Measurements from ENCODE around the gene URB2. TPM values are rescaled to one million over a fixed set of nuclear protein-coding genes. Genes with fewer than 3 reads are reported as not detected.
A peak's percentile ranks its signal among the peaks of the same experiment; 100 is the strongest.

URB2 gene
- total and polyA plus RNA-seq, 4 experiments from 2014 or later = 3.5 to 9.4 (median 7.9) TPM

DNA sequence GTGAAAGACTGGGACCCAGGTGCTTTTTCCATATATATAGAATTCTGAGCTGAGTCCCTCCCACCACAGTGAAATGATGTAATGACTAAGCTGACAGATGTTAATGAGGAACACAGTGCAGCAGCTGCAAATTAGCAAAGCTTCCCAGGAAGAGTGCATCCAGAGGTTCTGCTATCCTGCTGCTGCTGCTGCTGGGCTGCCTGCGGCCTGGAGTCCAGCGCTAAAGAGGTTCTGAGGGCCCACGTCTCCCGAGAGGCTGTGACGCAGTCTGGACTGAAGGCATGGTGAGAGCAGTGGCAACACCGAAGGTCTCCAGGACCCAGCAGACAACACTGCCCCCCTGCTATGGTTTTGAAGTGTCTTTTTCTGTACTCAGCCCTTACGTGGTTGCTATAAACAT, 63.9 kb downstream of the URB2 start:
- Mint-ChIP-seq H3K27ac (no peak overlapping the region), H3K36me3 (peaks cover 4 to 13% of the 10 kb centered on the region in 2 donors)
- intact Hi-C loops (cut with micrococcal nuclease) = no loop called here

GRCh38 chr1:229690662-229691061, 64.6 kb downstream of the URB2 start:
- Mint-ChIP-seq H3K36me3 (peaks cover 0 to 5% of the 10 kb centered on the region in 2 donors), H3K4me1 (peaks cover 1 to 6% (median 4%) of the 10 kb centered on the region in 4 donors), H3K27ac (no peak overlapping the region), H3K27me3 (peaks cover 0 to 18% of the 10 kb centered on the region in 2 donors), H3K4me3 (no peak overlapping the region), H3K9me3 (peaks cover 0 to 9% (median 6%) of the 10 kb centered on the region in 8 donors)
- Histone ChIP-seq H3K4me1 (ENCODE audit: insufficient read depth, low read length) (no peaks in the 10 kb centered on the region), H3K9me3 (ENCODE audit: control insufficient read depth in 1 of 2, low read length in 2 of 2) (no peaks in the 10 kb centered on the region), H3K36me3 (ENCODE audit: insufficient read depth, low read length) (no peaks in the 10 kb centered on the region), H3K4me3 (ENCODE audit: low read length in 2 of 2) (no peak overlapping the region), H3K27me3 (ENCODE audit: insufficient read depth, low read length) (no peaks in the 10 kb centered on the region), H3K27ac (ENCODE audit: low read depth, low read length) (no peak overlapping the region)
- ChIA-PET POLR2A (ENCODE audit: partially characterized antibody) (no interaction called here), CTCF (ENCODE audit: partially characterized antibody) (no interaction called here)
- DNase-seq = no peak
- intact Hi-C loops (cut with micrococcal nuclease) = no loop called here

More for the DNA sequence above, 63.9 kb downstream of the URB2 start:
- Histone ChIP-seq H3K36me3 (ENCODE audit: insufficient read depth, low read length) (no peaks in the 10 kb centered on the region), H3K4me3 (ENCODE audit: low read length in 2 of 2) (no peak overlapping the region), H3K4me1 (ENCODE audit: insufficient read depth, low read length) (no peaks in the 10 kb centered on the region), H3K27me3 (ENCODE audit: insufficient read depth, low read length) (no peaks in the 10 kb centered on the region), H3K27ac (ENCODE audit: low read depth, low read length) (no peak overlapping the region), H3K9me3 (ENCODE audit: control insufficient read depth in 1 of 2, low read length in 2 of 2) (no peaks in the 10 kb centered on the region)
- peaks cover 1 to 21% of the 10 kb centered on the region in 2 donors for H3K27me3 Mint-ChIP-seq
- ChIA-PET CTCF (ENCODE audit: partially characterized antibody) (no interaction called here), POLR2A (ENCODE audit: partially characterized antibody) (no interaction called here)
- H3K4me3 Mint-ChIP-seq = no peak overlapping the region
- DNase-seq = no peak
- H3K4me1 Mint-ChIP-seq = peaks cover 1 to 6% (median 4%) of the 10 kb centered on the region in 4 donors
- peaks cover 2 to 16% (median 13%) of the 10 kb centered on the region in 8 donors for H3K9me3 Mint-ChIP-seq

DNA sequence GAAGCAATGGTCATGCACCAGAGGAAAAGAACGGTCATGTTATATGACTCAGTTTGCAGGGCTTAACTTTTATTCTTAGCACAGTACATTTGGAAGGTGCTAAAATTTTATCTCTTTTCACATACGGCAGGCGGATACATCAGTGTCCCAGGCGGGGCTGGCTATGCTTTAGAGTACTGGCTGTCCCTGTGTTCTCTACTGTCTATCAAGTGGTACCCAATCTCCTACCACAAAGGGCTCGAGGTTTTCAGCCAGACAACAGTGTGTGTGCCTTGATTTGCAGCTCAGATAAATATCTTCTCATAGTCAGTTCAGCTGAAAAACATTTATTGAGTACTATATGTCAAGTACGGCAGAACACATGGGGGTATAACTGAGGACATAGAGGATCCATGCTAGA, 65.3 kb downstream of the URB2 start:
- ChIA-PET CTCF (ENCODE audit: partially characterized antibody) (no interaction called here), POLR2A (ENCODE audit: partially characterized antibody) (no interaction called here)
- H3K9me3 ChIP-seq (ENCODE audit: control insufficient read depth in 1 of 2, low read length in 2 of 2) = no peaks in the 10 kb centered on the region
- intact Hi-C loops (cut with micrococcal nuclease) = no loop called here
- peaks cover 0 to 3% (median 0%) of the 10 kb centered on the region in 8 donors for H3K9me3 Mint-ChIP-seq
- DNase-seq = no peak
- H3K27me3 Mint-ChIP-seq = peaks cover 0 to 17% of the 10 kb centered on the region in 2 donors
- no peak overlapping the region for H3K4me3 ChIP-seq (ENCODE audit: low read length in 2 of 2)
- H3K36me3 ChIP-seq (ENCODE audit: insufficient read depth, low read length) = no peaks in the 10 kb centered on the region
- H3K4me1 ChIP-seq (ENCODE audit: insufficient read depth, low read length) = no peaks in the 10 kb centered on the region
- peak overlapping the region in 1 of 7 donors; percentile 46 for H3K27ac Mint-ChIP-seq
- H3K4me3 Mint-ChIP-seq = peak overlapping the region in 1 of 8 donors; percentile 5
- no peaks in the 10 kb centered on the region for H3K27me3 ChIP-seq (ENCODE audit: insufficient read depth, low read length)
- H3K36me3 Mint-ChIP-seq = no peaks in the 10 kb centered on the region
- peaks cover 1 to 6% (median 4%) of the 10 kb centered on the region in 4 donors for H3K4me1 Mint-ChIP-seq
- H3K27ac ChIP-seq (ENCODE audit: low read depth, low read length) = no peak overlapping the region

- Histone ChIP-seq H3K36me3 (ENCODE audit: insufficient read depth, low read length) (no peaks in the 10 kb centered on the region), H3K9me3 (ENCODE audit: control insufficient read depth in 1 of 2, low read length in 2 of 2) (no peaks in the 10 kb centered on the region), H3K27ac (ENCODE audit: low read depth, low read length) (no peak overlapping the region), H3K27me3 (ENCODE audit: insufficient read depth, low read length) (no peaks in the 10 kb centered on the region), H3K4me1 (ENCODE audit: insufficient read depth, low read length) (no peaks in the 10 kb centered on the region), H3K4me3 (ENCODE audit: low read length in 2 of 2) (no peak overlapping the region)
- Mint-ChIP-seq H3K36me3 (no peaks in the 10 kb centered on the region), H3K27ac (peak overlapping the region in 1 of 7 donors; percentile 25), H3K4me1 (peaks cover 1 to 6% (median 4%) of the 10 kb centered on the region in 4 donors), H3K27me3 (peaks cover 0 to 20% of the 10 kb centered on the region in 2 donors), H3K9me3 (no peaks in the 10 kb centered on the region), H3K4me3 (no peak overlapping the region)
- intact Hi-C loops (cut with micrococcal nuclease) = no loop called here
- ChIA-PET CTCF (ENCODE audit: partially characterized antibody) (no interaction called here), POLR2A (ENCODE audit: partially characterized antibody) (no interaction called here)
- no peak for DNase-seq
Measured at GRCh38 chr1:229693129-229693900, 67.3 kb downstream of the URB2 start.

- Mint-ChIP-seq H3K27ac (peak overlapping the region in 1 of 7 donors; percentile 25), H3K4me1 (peaks cover 1 to 6% (median 4%) of the 10 kb centered on the region in 4 donors), H3K36me3 (no peaks in the 10 kb centered on the region), H3K27me3 (peaks cover 0 to 17% of the 10 kb centered on the region in 2 donors), H3K9me3 (no peaks in the 10 kb centered on the region), H3K4me3 (no peak overlapping the region)
- ChIA-PET POLR2A (ENCODE audit: partially characterized antibody) (no interaction called here), CTCF (ENCODE audit: partially characterized antibody) (no interaction called here)
- Histone ChIP-seq H3K4me1 (ENCODE audit: insufficient read depth, low read length) (no peaks in the 10 kb centered on the region), H3K27ac (ENCODE audit: low read depth, low read length) (no peak overlapping the region), H3K36me3 (ENCODE audit: insufficient read depth, low read length) (no peaks in the 10 kb centered on the region), H3K9me3 (ENCODE audit: control insufficient read depth in 1 of 2, low read length in 2 of 2) (no peaks in the 10 kb centered on the region), H3K27me3 (ENCODE audit: insufficient read depth, low read length) (no peaks in the 10 kb centered on the region), H3K4me3 (ENCODE audit: low read length in 2 of 2) (no peak overlapping the region)
- intact Hi-C loops (cut with micrococcal nuclease) = no loop called here
- no peak for DNase-seq
Measured at GRCh38 chr1:229694053-229694693, 68.1 kb downstream of the URB2 start.

DNA sequence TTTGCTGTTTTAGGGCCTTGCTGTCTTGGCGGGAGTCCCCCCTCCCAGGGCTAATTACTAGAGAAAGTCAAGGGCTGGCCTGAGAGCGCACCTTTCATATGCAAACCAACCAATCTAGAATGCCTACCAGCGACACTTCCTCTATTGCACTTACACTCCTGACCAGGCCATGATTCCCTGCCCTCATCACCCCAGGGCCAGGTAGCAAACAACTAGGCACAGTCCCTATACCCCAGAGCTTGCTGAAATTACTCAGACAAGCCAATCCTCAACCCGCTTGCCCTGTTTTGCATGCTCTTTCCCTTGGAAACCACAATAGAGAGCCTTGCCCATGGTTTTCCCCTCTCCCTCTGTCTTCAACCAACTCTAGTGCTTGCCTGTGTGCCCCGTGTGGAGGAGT, 70.3 kb downstream of the URB2 start:
- peaks cover 1 to 6% (median 4%) of the 10 kb centered on the region in 4 donors for H3K4me1 Mint-ChIP-seq

DNA sequence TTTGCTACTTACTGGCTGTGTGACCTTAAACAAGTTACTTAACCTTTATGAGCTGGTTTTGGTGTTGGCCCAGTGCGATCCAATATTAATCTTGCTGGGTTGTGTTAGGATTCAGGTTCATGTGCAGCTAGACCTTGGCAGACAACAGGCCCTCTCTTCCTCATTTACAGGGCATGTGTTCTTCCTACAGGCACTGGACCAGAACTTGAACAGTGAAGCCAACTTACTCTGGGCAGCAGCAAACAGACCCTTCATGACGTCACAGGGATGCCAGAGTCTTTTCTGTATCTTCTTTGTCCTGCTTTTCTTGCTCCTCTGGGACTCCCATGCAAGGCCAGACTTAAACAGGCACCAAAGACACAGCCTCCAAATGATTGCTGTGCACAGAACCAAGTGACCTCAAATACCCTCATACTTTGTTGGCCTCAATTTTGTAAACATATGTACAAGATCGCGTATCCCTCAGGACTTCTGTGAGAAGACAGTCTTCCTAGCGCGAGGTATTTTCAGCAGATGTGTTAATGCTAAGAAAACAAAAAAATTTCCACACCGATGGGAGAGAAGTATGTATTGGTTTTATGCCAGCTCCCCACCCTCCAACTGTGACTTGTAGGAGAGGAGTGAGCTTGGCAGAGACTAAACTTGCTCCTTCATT, 73.7 kb downstream of the URB2 start:
- peaks cover 0 to 9% of the 10 kb centered on the region in 2 donors for H3K27me3 Mint-ChIP-seq
- no peak overlapping the region for H3K27ac Mint-ChIP-seq
- H3K36me3 Mint-ChIP-seq = no peaks in the 10 kb centered on the region
- DNase-seq = no peak
- no peaks in the 10 kb centered on the region for H3K9me3 Mint-ChIP-seq
- Histone ChIP-seq H3K9me3 (ENCODE audit: control insufficient read depth in 1 of 2, low read length in 2 of 2) (no peaks in the 10 kb centered on the region), H3K4me1 (ENCODE audit: insufficient read depth, low read length) (no peaks in the 10 kb centered on the region), H3K4me3 (ENCODE audit: low read length in 2 of 2) (no peak overlapping the region), H3K27me3 (ENCODE audit: insufficient read depth, low read length) (no peaks in the 10 kb centered on the region), H3K27ac (ENCODE audit: low read depth, low read length) (no peak overlapping the region), H3K36me3 (ENCODE audit: insufficient read depth, low read length) (no peaks in the 10 kb centered on the region)
- H3K4me3 Mint-ChIP-seq = no peak overlapping the region
- ChIA-PET CTCF (ENCODE audit: partially characterized antibody) (interaction anchor here (1.0 kb wide), 1 partner anchor 15 kb away, joined by 3 read pairs; no protein-coding TSS in a partner anchor), POLR2A (ENCODE audit: partially characterized antibody) (no interaction called here)
- H3K4me1 Mint-ChIP-seq = no peaks in the 10 kb centered on the region
- intact Hi-C loops (cut with micrococcal nuclease) = no loop called here

More for the DNA sequence above, 70.3 kb downstream of the URB2 start:
- peaks cover 0 to 9% of the 10 kb centered on the region in 2 donors for H3K27me3 Mint-ChIP-seq
- no peak overlapping the region for H3K27ac Mint-ChIP-seq
- Histone ChIP-seq H3K27ac (ENCODE audit: low read depth, low read length) (no peak overlapping the region), H3K4me1 (ENCODE audit: insufficient read depth, low read length) (no peaks in the 10 kb centered on the region), H3K27me3 (ENCODE audit: insufficient read depth, low read length) (no peaks in the 10 kb centered on the region), H3K36me3 (ENCODE audit: insufficient read depth, low read length) (no peaks in the 10 kb centered on the region), H3K9me3 (ENCODE audit: control insufficient read depth in 1 of 2, low read length in 2 of 2) (no peaks in the 10 kb centered on the region), H3K4me3 (ENCODE audit: low read length in 2 of 2) (no peak overlapping the region)
- H3K4me3 Mint-ChIP-seq = no peak overlapping the region
- H3K36me3 Mint-ChIP-seq = no peaks in the 10 kb centered on the region
- H3K9me3 Mint-ChIP-seq = no peaks in the 10 kb centered on the region
- intact Hi-C loops (cut with micrococcal nuclease) = no loop called here
- CTCF ChIA-PET (ENCODE audit: partially characterized antibody) = no interaction called here
- POLR2A ChIA-PET (ENCODE audit: partially characterized antibody) = no interaction called here
- DNase-seq = no peak
